COLO829 (cell line): ENCODE results near the gene AP1S3.
"Not testable (repeated sequence)": the region's sequence is repeated elsewhere in the genome, so short reads cannot be mapped to it uniquely, and the experiment has no call there.

ENCODE experiments used
- DNase-seq: peaks from one replicate; pipeline ENCODE4 v3.0.0; 2012; ENCODE audit warnings: low spot score

Gene AP1S3

GRCh38 chr2:223800908-223801307 lies 36.5 kb downstream of the AP1S3 start:
- DNase-seq = no peak

DNA sequence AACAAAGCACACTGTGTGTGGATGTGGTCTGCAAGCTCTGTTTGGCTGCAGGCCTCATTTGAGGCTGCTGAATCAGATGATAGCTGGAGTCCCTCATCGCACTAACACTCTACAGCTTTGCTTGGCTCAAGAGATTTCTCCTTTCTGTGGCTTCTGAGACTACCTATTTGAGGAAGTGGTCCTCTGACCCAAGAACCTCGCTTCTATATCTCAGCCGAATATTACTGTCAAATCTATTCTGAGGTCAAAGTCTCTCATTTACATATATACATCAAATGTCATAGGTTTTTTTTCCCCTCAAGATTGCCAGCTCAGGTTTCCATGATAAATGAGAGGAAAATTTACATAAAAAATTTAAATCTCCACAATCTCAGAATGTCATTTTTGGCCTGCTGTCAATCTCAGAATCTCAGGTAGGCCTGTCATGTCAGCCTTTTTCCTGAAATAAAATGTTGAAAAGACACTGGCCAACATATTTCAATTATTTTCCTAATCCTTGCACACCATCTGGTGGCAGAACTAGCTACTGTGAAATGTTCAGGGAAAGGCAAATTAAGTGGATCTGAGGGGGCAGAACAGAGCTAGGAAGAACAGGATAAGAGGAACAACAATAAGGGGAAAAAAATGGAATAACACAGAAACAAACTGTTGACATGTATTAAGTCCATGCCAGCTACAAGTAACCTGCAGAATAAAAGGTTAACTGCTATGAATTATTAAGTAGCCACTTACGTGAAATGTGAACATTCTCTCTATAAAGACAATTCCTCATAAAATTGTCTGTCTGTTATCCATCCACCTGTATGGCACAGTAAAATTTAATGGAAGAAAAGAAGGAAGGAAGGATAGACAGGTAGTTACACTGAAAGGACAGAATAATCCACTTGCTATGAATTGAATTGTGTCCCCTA lies 39.3 kb downstream of the AP1S3 start:
- DNase-seq = peak; percentile 32

GRCh38 chr2:223797037-223797436 lies 40.3 kb downstream of the AP1S3 start:
- DNase-seq = no peak

DNA sequence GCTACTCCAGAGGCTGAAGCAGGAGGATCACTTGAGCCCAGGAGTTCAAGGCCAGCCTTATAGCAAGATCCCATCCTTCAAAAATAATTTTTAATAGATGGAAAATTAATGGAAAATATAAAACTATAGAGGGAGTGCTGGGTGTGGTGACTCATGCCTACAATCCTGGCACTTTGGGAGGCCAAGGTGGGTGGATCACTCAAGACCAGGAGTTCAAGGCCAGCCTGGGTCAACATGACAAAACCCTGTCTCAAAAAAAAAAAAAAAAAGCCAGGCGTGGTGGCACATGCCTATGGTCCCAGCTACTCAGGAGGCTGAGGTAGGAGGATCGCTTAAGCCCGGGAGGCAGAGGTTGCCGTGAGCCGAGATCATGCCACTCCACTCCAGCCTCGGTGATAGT lies 48.0 kb downstream of the AP1S3 start:
- DNase-seq = no peak

- DNase-seq = no peak
Observed at GRCh38 chr2:223788826-223789225, 48.6 kb downstream of the AP1S3 start.

- DNase-seq = not testable (repeated sequence)
Observed at GRCh38 chr2:223788106-223788505, 49.3 kb downstream of the AP1S3 start.

DNA sequence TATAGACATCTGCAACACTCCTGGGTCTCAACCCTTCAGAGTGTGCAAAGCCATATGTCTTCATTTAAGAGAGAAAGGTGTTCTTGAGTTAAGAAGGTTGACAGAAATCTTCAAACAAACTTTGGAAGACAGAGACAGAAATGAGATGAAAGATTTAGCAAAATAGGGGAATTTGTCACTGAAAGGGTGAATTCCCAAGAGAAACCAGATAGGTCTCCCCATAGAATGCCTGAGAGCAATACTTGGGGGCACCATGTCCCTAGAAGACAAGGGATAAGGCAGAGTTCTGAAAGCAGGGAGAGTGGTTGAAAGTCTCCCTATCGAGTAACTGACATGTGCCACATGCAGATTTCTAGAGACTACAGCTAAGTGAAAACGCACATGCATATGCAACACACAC lies 50.0 kb downstream of the AP1S3 start:
- DNase-seq = no peak

- no peak for DNase-seq
Observed at GRCh38 chr2:223786943-223787342, 50.4 kb downstream of the AP1S3 start.

DNA sequence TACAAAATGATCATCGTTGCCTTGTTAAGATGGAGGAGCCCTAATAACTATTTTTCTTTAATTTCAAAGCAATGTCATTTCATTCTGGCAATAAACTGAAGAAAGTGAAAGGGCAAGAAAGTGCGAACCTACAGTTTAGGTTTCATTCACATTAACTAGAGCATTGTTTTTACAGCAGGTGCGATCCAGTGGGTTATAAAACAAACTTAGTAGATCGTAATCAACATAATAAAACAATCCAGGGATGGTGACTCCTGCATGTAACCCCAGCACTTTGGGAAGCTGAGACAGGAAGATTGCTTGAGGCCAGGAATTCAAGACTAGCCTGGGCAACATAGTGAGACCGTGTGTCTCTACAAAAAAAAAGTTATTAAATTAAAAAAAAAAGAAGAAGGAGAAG lies 51.1 kb downstream of the AP1S3 start:
- no peak for DNase-seq

DNA sequence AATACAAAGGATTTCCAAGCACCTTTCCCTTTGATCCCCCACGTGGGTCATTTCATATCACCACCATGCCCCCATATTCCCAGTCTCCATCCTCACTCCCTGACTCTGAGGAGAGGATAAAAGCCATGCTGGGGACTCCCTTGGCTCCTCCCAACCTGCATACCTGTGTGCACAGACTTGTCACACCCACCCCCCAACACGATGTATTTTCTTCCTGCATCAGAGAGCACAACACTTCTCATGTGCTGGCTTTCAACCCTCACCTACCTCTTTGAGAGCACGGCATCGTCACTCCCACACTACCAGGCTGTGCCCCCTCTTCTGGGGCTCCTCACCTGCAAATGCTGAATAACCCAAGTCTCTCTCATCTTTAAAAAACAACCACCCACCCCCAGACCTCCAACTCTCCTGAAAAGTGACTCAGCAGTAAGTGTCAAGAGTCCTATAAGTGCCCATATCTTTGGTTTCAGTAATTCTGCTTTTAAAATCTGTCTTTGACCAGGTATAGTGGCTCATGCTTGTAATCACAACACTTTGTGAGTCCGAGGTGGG lies 53.1 kb downstream of the AP1S3 start:
- DNase-seq = no peak

GRCh38 chr2:223782629-223783028 lies 54.8 kb downstream of the AP1S3 start:
- no peak for DNase-seq

DNA sequence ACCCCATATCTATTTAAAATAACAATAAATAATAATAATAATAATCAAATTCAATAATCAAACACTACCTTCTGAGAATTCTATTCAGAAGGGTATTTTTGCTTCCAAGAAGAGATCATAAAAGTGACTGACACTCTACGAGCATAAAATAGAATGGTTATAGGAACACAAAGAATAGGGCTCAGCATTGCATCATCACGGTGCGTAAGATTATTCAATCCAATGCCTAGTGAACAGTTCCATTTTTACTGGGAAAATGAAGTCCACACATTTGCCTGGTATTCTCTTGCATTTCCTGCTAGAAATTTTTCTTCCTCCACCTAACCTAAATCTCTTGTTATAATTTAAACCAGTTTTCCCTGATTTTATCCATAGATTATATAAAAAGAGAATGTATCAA lies 55.8 kb downstream of the AP1S3 start:
- DNase-seq = no peak

- DNase-seq = peak; percentile 58
Observed at GRCh38 chr2:223779877-223780276, 57.5 kb downstream of the AP1S3 start.

- DNase-seq = no peak
Observed at GRCh38 chr2:223774193-223774592, 63.2 kb downstream of the AP1S3 start.

DNA sequence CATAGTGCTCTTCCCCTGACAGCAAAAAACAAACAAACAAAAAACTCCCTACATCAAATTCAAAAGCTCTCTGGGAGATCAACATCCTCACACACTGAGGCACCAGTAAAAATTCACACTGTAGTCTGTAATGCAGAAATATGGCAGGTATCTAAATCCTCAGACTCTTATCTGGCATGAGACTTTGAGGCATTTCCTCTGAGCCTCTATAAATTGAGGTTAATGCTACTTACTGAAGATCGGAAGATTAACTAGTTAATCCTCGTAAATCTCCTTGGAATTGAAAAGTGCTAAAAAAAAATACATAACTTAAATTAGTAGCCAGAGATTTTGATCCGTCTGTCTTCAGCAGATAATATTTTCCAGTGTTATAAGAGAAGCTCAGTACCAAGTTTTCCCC lies 65.0 kb downstream of the AP1S3 start:
- DNase-seq = no peak

- DNase-seq = no peak
Observed at GRCh38 chr2:223771475-223771874, 65.9 kb downstream of the AP1S3 start.

- DNase-seq = no peak
Observed at GRCh38 chr2:223768179-223768578, 69.2 kb downstream of the AP1S3 start.

DNA sequence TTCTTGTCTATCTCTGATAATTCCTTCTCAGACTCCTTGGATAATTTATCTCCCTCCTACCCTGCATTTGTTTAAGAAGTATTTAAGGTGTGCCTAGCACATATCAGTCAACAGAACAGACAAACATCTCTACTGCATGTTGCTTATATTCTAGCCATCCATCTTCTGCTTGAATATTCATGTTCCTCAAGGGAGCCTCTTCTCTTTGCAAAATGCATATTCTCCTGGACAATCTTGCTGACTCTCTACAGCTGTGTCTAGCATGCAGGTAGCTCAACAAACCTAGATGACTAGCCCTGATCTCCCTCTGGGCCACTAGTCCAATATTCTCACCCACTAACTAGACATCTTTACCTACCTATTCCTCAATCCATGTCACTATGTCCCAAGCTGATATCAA lies 70.0 kb downstream of the AP1S3 start:
- DNase-seq = no peak

GRCh38 chr2:223765221-223765785 lies 72.1 kb downstream of the AP1S3 start:
- DNase-seq = no peak

GRCh38 chr2:223764796-223765195 lies 72.6 kb downstream of the AP1S3 start:
- no peak for DNase-seq

- no peak for DNase-seq
Observed at GRCh38 chr2:223762853-223763252, 74.5 kb downstream of the AP1S3 start.

- DNase-seq = not testable (repeated sequence)
Observed at GRCh38 chr2:223761746-223762145, 75.6 kb downstream of the AP1S3 start.

DNA sequence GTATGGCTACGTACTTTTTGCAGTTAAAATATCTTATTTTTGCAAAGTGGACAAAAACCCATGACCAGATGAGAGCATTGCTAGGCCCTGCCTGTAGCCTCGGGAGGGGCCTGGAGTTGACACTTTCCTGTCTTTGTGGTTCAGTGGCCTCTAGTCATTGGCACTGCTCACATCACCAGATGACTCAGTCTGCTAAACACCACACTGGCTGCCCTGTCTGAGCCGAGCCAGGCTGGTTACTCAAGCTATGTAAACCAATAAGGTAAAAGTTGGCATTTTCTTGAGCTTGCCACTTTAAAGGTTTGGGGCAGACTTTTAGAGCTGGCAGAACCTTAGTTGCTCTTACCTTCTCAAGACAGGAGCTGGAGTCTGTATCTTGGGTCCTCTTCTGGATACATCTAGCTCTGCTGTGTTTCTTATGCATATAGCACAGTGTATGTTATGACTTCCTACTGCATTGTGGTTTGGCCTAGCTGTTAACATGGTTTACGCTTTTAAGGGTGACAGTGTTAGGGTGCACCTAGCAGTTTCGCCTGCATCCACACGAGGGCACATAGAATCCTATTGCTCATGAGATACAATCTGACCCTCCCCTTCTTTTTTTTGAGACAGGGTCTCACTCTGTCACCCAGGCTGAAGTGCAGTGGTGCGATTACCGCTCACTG lies 76.4 kb downstream of the AP1S3 start:
- peak; percentile 24 for DNase-seq
